HG03565 (cell line): ENCODE measurements around the gene LGALS7B.
"Not testable (repeated sequence)": the region's sequence is repeated elsewhere in the genome, so short reads cannot be mapped to it uniquely, and the experiment has no call there.

Source experiments
- ATAC-seq: cut with Tn5 transposase; IDR thresholded peaks from one replicate; pipeline ENCODE4 v1.9.1; 2021; ENCODE audit warnings: mild to moderate bottlenecking, moderate library complexity; ENCODE audit not compliant: unreplicated experiment

Gene LGALS7B

DNA sequence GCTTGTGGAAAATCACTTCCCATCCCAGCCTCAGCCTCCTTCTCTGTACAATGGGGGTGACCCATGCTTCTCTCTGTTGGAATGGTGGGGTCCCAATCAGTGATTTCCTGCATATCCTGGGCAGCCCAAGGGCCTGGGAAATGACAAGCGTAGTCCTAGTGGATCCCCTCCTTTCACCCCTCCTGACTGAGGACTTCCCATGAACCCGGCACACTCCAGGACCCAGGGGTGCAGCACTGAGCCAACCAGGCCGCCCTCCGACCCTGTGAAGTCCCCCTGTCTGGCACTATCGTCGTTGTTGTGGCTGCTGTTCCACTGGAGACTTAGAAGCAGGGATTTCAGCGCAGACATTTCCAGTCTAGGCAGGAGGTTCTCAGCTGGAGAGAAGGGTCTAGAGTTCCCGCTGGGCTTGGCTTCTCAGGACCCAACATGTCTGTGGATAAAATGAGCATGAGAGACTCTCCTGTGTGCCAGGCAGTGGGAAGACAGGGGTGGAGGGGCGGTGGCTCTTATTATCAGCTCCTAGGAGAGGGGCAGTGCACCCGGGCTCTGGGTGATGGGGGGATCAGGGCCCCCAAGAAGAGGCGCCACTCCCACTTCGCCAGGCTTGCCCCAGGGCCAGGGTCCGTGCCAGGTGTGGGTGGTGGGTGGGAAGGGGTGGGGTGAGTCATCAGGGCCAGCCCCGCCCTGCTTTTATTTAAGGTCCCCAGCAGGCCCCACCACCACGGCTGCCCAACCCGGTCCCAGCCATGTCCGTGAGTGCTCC is at the start of gene LGALS7B:
Gene LGALS7B, plus strand, starts transcription at position 723 of the 766 bp plus-strand sequence. Its CDS starts 27 bp downstream, at position 750.
- ATAC-seq, result no peak

DNA sequence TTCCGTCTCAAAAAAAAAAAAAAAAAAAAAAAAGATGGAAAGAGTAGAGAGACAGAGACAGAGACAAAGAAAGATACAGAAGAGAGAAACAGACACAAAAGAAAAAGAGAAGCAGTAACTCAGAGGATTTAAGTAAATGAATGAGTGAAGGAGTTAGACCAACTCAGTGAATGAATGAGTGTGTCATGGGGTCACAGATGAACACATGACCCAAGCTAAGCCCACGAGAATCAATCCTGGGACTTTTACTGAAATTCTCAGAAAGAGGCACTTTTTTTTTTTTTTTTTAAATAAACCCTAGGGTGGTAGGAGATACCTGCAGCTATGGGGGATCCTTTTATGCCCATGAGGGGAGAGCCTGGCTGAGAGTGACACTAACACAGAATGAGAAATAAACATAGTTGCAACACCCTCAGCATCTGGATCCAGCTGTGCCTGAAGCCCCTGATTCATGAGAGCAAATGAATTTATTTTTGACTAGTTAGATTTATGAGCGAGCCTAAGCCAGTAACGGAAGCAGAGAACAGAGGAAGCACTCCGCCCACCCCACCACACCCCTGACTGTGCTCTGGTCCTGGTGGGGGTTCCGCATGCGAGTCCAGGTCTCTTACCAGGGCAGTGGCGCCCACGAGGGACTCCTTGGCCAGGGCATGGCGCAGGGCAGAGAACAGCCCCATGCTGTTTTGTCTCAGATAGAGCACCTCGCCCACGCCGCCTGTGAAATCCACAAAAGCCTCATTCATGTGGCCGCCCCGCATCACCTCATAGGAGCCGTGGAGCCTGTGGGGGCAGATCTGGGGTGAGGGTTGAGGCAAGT is 49.4 kb upstream of the LGALS7B start:
- ATAC-seq, result no peak

DNA sequence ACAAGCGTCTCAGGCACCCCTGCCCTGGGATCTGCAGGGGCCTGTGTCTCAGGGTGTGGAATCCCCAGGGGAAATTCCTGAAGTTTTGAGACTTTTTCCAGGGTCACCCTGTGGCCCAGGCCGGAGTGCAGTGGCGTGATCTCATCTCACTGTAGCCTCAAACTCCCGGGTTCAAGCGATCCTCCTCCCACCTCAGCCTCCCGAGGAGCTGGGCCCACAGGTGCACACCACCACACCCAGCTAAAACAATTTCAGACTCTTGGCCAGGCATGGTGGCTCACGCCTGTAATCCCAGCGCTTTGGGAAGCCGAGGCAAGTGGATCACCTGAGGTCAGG is 48.8 kb upstream of the LGALS7B start:
- no peak for ATAC-seq

DNA sequence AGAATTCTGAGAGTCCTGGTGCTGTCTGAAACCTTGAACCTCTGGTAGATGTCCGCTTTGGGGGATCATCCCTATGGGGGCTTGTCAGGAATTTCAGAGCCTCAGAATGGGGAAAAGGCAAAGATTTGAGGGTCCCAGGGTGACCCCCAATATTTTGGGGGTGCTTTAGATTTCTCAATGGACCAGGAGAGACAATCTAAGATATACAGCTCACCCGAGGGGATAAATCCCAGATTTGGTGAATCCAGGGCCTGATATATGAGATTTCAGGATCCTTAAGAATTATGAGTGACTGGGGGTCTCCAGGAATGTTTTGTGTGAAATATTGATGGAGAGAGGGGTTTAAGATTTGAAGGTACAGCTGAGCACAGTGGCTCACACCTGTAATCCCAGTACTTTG is 48.1 kb upstream of the LGALS7B start:
- ATAC-seq, result no peak

DNA sequence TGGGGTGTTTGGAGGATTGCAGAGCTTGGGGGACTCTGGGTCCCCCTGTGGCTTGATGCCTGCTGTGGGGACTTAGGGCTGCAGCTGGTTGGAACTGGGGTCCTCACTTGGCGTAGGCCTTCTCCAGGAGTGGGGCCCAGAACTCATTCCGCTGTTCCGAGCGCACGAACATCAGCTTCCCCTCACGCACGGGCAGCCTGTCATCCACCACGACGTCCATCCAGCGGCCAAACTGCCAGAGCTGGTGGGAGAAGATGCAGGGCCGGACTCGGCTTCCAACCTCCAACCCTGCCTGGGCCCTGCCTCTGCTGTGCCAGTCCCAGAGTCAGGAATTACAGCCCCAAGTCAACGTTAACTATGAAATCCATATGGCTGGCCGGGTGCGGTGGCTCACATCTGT is 47.3 kb upstream of the LGALS7B start:
- ATAC-seq, result no peak

DNA sequence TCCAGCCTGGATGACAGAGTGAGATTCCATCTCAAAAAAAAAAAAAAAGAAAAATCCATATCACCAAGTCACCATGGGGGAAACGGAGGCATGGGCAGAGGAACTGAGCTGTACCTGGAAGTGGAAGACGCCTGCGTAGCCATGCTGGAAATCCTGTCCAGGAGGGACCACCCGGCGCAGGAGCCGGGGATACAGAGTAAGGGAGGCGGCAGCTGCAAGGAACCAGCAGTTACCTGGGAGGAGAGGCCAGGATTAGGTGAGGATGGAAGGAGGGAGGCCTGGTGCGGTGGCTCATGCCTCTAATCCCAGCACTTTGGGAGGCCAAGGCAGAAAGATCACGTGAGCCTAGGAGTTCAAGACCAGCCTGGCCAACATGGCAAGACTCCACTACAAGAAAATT is 46.7 kb upstream of the LGALS7B start:
- ATAC-seq, result no peak

DNA sequence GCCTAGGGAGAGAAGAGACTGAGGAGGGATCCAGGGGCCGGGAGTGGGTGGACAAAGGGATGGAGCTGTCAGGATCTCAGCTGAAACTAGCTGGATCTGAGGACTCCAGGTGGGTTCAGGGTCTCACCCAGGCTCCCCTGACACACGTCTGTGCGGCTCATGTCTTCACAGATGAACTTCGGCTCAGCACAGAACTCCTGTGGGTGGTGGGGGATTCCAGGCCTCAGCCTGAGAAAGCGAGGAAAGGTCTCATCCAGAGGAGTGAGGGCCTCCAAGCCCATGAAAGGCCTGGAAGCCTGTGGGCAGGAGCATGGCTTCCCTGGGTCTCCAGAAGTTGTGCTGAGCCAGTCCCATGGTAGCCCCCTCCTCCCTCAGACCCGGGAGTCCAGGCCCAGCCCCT is 46.1 kb upstream of the LGALS7B start:
- no peak for ATAC-seq

DNA sequence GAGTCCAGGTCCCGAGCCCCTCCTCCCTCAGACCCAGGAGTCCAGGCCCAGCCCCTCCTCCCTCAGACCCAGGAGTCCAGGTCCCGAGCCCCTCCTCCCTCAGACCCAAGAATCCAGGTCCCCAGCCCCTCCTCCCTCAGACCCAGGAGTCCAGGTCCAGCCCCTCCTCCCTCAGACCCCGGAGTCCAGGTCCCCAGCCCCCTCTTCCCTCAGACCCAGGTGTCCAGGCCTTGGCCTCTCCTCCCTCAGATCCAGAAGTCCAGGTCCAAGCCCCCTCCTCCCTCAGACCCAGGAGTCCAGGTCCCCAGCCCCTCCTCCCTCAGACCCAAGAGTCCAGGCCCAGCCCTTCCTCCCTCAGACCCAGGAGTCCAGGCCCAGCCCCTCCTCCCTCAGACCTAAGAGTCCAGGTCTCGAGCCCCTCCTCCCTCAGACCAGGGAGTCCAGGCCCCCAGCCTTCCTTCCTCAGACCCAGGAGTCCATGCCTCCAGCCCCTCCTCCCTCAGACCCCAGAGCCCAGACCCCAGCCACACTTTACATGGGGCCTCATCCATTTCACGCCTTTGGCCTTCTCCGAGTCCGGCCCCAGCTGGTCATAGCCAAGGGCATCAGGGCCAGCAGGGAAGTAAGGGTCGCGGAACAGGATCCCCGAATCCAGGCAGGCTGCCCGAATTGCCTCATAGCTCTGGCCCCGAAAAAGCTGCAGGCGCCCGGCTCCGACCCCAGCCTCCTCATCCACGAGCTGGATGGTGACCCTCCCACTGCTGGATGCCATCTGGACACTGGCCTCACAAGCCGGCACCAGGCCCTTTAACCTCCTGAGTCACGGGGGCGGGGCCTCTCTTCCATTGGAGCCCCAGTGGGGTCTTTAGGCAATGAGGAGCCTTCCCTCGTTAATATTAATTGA is 45.4 kb upstream of the LGALS7B start:
- ATAC-seq, result no peak

DNA sequence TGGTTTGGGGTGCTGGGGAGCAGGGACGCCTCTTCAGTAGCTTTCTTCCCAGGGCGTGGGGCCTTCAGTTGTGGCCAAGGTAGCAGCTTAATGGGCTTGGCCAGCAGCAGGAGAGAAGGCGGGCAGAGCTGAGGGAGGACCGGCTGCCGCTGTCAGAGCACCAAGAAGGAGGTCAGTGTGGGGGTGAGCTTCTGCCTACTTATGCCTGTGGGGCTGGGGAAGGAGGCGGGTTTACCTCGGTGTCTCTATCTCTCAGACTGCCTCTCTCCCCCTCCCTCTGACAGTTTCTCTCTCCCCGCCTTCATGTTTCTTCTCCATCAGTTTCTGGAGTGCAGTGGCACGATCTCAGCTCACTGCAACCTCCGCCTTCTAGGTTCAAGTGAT is 44.7 kb upstream of the LGALS7B start, which contains the start of gene CAPN12:
Gene CAPN12, minus strand, starts transcription at position 177 of the 384 bp plus-strand sequence. CDS start 309 bp downstream, outside the sequence.
- no peak for ATAC-seq

DNA sequence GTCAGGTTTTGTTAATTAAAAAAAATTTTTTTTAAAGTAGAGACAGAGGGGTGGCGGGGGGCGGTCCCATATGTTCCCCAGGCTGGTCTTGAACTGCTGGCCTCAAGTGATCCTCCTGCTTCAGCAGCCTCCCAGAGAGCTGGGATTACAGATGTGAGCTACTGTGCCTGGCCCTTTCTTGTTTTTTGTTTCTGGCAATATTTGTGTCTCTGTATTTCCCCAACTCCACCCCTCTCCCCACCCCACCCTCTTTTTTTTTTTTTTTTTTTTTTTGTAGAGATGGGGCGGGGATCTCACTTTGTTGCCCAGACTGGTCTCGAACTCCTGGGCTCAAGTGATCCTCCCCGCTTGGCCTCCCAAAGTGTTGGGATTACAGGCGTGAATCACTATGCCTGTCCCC is 44.1 kb upstream of the LGALS7B start:
- ATAC-seq, result no peak

DNA sequence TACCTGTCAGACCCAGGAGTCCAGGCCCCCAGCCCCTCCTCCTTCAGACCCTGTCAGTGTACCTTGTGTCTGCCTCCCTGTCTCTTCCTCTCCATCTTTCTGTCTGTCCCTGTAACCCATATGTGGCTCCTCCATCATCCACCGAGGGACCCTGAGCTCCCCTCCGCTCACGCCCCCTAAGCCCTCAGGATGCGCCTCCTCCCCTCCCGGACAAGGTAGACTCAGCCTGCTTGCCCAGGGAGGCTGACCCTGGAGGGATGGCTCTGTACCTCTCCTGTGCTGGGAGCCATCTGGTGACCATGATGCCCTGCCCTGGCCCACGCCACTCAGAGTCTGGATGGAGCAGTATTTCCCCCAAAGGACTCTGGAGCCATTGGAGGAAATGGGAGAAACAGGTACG is 43.7 kb upstream of the LGALS7B start:
- no peak for ATAC-seq

DNA sequence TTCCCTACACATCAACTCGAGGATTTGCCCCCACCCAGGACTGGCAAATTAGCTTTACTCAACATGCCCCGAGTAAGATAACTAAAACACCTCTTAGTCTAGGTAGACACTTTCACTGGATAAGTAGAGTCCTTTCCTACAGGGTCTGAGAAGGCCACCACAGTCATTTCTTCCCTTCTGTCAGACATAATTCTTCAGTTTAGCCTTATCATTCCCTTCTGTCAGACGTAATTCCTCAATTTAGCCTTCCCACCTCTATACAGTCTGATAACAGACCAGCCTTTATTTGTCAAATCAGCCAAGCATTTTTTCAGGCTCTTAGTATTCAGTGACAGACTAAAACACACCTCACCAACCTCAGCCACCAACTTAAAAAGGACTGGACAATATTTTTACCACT is 35.2 kb upstream of the LGALS7B start:
- not testable (repeated sequence) for ATAC-seq

DNA sequence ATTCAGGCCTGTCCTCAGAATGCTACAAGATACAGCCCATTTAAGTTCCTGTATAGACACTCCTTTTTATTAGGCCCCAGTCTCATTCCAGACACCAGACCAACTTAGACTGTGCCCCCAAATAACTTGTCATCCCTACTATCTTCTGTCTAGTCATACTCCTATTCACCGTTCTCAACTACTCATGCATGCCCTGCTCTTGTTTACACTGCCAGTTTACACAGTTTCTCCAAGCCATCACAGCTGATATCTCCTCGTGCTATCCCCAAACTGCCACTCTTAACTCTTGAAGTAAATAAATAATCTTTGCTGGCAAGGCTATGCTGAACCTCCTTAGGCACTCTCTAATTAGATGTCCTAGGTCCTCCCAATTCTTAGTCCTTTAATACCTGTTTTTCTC is 34.8 kb upstream of the LGALS7B start:
- not testable (repeated sequence) for ATAC-seq

DNA sequence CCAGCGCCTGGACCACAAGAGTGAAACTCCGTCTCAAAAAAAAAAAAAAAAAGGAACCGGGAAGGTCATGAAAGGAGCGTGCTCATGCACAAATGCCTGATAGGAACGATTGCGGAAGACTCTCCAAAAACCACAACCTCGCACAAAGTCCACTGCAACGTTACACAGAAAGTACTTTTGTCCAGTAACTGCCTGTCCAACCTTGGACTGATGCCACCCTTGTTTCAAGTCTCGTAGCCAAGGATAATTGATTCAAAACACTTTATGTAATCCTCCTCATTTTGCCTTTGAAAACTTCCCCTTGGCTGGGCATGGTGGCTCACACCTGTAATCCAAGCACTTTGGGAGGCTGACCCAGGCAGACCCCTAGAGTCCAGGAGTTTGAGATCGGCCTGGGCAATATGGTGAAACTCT is 29.4 kb upstream of the LGALS7B start:
- ATAC-seq, result no peak

DNA sequence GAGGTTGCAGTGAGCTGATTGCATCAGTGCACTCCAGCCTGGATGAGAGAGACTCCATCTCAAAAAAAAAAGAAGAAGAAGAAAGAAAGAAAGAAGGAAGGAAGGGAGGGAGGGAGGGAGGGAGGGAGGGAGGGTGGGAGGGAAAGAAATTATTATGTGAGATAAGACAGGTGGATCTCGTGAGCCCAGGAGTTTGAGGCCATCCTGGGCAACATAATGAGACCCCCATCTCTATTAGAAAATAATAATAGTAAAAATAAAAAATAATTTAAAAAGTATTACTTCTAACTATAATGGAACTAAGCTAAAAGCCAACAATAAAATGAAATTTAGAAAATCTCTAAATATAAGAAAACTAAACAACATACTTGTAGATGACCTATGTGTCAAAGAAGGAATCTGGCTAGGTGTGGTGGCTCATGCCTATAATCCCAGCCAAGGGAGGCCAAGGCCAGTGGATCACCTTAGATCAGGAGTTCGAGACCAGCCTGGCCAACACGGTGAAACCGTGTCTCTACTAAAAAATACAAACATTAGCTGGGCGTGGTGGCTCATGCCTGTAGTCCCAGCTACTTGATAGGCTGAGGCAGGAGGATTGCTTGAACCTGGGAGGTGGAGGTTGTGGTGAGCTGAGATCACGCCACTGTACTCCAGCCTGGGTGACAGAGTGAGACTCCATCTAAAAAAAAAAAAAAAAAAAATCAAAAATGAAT is 28.0 kb upstream of the LGALS7B start:
- ATAC-seq, result not testable (repeated sequence)

DNA sequence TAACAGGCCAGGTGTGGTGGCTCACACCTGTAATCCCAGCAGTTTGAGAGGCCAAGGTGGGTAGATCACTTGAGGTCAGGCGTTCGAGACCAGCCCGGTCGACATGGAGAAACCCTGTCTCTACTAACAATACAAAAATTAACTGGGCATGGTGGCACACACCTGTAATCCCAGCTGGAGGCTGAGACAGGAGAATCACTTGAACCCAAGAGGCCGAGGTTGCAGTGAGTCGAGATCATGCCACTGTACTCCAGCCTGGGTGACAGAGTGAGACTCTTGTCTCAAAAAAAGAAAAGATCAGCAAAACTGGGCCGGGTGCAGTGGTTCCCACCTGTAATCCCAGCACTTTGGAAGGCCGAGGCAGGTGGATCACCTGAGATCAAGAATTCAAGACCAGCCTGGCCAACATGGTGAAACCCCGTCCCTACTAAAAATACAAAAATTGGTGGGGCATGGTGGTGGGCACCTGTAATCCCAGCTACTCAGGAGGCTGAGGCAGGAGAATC is 27.1 kb upstream of the LGALS7B start:
- not testable (repeated sequence) for ATAC-seq

DNA sequence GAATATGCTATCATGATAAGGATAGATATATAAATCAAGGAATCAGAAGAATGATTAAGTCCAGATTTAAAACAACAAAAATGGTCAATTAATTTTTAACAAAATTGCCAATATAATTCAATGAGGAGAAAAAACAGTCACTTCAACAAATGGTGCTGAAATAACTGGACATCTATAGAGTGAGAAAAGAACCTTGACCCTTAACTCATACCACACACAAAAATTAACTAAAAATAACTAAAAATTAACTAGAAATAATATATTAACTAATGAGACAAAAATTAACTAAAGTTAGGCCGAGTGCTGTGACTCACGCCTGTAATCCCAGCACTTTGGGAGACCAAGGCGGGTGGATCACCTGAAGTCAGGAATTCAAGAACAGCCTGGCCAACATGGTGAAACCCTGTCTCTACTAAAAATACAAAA is 25.2 kb upstream of the LGALS7B start:
- no peak for ATAC-seq

DNA sequence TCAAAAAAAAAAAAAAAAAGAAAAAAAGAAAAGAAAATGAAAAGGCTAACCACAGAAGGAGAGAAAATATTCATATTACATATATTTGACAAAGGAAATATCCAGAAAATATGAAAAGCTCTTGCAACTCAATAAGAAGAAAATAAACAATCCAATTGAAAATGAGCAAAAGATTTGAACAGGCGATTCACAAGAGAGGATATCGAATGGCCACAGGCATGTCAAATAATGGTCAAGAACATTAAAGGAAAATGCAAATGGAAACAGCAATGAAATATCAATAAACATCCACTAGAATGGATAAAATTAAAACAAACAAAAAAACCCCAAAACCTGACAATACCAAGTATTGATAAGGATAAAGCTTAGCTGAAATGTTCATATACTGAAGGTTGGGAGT is 23.8 kb upstream of the LGALS7B start:
- no peak for ATAC-seq

DNA sequence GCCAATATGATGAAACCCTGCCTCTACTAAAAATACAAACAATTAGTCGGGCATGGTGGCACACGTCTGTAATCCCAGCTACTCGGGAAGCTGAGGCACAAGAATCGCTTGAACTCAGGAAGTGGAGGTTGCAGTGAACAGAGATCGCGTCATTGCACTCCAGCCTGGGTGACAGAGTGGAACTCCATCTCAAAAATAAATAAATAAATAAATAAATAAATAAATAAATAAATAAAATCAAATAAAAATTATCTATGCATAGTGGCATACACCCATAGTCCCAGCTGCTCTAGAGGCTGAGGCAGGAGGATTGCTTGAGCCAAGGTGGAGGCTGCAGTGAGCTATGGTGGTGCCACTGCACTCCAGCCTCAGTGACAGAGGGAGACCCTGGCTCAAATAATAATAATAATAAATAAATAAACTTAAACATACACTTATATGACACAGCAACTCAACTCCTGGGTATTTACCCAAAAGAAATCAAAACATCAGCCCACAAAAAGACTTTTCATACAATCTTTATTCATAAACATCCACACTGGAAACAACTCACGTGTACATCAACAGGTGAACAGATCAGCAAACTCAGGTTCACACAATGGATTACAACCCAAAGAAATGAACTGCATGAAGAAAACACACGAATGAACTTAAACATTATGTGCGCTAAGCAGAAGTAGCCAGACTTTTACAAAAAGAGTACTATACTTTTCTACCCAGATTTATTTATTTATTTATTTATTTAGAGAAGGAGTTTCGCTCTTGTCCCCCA is 22.5 kb upstream of the LGALS7B start:
- no peak for ATAC-seq
